Endothelial cell of umbilical vein (primary cell): Measurements from ENCODE around the gene PRPSAP1.

Experiments
- CTCF ChIP-seq, 2 donors: IDR thresholded peaks; 1 replicate in 1 of 2; 2 replicates in 1 of 2; pipeline ENCODE4 v1.5.1; 2011; ENCODE audit warnings: low read length in 2 of 2, mild to moderate bottlenecking in 2 of 2, moderate library complexity in 2 of 2, control low read depth in 1 of 2, inconsistent platforms in 1 of 2, low read depth in 1 of 2; ENCODE audit not compliant: insufficient read depth in 1 of 2; ENCODE audit errors: extremely low read depth in 1 of 2
- EZH2 ChIP-seq: IDR thresholded peaks from 2 replicates; pipeline ENCODE4 v1.6.1; 2012; ENCODE audit warnings: borderline replicate concordance, low read depth, mild to moderate bottlenecking, moderate library complexity, low read length, inconsistent platforms; ENCODE audit not compliant: severe bottlenecking
- MAX ChIP-seq: IDR thresholded peaks from 2 replicates; pipeline ENCODE4 v1.6.1; 2011; ENCODE audit not compliant: insufficient read depth, insufficient read length
- POLR2A ChIP-seq: IDR thresholded peaks from 2 replicates; pipeline ENCODE4 v1.6.1; 2012; ENCODE audit warnings: low read depth, mild to moderate bottlenecking, control low read depth, low read length
- POLR2AphosphoS5 ChIP-seq: IDR thresholded peaks from 2 replicates; pipeline ENCODE4 v1.6.1; 2012; ENCODE audit warnings: low read depth, mild to moderate bottlenecking, control low read depth, low read length, moderate library complexity; ENCODE audit not compliant: insufficient read depth

GRCh38 chr17:76265624-76266243, 88.0 kb downstream of the PRPSAP1 start:
- TF ChIP-seq POLR2A = no peak
- no peak for TF ChIP-seq EZH2
- no peak for TF ChIP-seq CTCF (IDR thresholded peaks at IDR 0.05; ENCODE audit: extremely low read depth in 1 of 2, insufficient read depth in 1 of 2, low read depth in 1 of 2, low read length in 2 of 2)
- TF ChIP-seq MAX = no peak
- no peak for TF ChIP-seq POLR2AphosphoS5
